T-helper 1 cell (primary cell): ENCODE results near the gene VSIR.

Experiments
- DNase-seq, 5 donors: peaks; one replicate each; pipeline ENCODE4 v3.0.0-alpha.2; 2012 to 2020

The VSIR gene

DNA sequence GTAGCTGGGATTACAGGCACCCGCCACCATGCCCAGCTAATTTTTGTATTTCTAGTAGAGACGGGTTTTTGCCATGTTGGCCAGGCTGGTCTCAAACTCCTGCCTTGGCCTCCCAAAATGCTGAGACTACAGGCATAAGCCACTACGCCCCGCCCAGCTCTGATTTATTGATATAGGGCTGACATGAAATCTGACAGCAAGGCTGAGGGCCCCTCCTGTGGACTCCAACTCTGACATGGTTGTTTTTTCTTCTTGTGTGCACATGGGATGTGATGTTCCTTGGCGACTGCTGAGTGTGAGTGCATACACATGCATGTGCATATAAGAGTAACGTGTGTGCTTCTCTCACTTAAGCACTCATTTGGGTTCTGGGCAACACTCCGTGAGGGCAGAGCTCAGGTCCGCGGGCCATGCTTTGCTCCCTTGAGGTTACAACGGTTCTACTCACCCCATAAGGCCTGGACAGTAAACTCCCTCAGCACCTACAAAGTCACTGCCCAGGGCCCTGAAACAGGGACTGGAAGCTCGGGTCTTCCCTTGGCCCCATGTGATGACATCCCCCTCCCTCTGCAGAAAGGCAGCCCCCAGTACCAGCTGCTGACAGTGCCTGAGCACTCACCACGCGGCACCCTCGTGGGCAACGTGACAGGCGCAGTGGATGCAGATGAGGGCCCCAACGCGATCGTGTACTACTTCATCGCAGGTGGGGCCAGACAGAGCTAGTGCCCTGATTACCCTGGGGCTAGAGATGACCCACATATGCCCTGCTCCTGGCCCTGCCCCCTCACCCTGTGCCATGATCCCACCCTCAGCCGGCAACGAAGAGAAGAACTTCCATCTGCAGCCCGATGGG is 33.6 kb upstream of the VSIR start:
- DNase-seq = no peak

DNA sequence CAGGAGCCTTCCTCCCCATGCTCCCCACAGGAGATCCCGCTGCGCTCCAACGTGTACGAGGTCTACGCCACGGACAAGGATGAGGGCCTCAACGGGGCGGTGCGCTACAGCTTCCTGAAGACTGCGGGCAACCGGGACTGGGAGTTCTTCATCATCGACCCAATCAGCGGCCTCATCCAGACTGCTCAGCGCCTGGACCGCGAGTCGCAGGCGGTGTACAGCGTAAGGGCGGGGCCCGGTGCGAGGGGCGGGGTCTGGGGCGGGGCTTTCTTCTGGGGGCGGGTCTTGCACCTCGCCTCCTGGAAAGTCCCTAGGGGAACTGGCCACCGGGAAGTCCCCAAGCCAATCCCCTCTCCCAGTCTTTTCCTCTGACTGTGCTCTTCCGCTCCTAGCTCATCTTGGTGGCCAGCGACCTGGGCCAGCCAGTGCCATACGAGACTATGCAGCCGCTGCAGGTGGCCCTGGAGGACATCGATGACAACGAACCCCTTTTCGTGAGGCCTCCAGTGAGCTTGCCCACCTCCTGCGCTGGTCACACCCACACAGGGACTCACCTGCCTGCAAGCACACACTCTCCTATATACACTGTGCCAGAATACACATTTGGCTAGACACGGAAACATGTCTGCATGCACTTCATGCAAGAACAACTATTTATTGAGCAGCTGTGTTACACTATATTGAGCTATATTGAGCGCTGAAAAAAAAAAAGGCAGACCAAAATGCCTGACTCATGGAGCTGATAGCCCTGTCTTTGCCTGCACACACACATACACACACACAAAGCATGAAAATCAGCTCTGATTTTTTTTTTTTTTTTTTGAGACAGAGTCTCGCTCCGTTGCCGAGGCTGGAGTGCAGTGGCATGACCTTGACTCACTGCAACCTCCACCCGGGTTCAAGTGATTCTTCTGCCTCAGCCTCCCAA is 32.7 kb upstream of the VSIR start:
- no peak for DNase-seq

DNA sequence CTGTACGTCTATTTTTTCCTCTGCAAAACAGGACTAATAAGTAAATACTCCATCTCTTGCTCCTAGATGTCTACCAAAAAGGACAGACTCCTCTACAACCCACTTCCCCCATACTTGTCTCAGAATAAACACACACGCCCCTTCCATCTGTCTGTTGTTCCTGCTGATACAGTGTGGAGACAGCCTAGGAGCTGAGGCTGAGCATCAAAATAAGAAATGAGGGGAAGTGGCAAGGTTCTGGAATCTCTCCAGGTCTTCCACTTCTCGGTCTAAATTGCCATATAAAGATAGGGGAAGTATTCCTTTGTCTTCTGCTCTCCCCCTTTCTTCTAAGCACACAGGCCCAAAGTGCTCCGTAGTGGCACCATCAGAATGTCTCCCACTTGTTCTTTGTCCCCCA is 30.8 kb upstream of the VSIR start:
- no peak for DNase-seq

DNA sequence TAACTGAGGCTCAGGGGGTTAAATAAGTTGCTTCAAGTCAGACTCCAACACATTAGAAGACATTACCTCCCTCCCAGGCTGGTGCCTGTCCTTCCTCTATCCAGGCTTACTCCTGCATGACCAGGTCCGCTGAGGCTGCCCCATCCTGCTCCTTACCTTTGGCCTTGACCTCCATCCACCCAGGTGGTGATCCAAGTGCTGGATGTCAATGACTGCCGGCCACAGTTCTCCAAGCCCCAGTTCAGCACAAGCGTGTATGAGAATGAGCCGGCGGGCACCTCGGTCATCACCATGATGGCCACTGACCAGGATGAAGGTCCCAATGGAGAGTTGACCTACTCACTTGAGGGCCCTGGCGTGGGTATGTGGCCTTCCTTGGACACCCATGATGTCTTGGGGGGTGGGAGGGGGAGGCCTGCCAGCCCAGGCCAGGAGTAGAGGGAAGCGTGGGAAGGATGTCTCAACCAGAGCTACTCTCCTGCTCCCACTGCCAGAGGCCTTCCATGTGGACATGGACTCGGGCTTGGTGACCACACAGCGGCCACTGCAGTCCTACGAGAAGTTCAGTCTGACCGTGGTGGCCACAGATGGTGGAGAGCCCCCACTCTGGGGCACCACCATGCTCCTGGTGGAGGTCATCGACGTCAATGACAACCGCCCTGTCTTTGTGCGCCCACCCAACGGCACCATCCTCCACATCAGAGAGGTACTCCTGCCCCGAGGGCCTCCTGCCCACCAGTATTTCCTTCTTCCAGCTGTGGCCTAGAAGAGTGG is 29.6 kb upstream of the VSIR start:
- DNase-seq = no peak

DNA sequence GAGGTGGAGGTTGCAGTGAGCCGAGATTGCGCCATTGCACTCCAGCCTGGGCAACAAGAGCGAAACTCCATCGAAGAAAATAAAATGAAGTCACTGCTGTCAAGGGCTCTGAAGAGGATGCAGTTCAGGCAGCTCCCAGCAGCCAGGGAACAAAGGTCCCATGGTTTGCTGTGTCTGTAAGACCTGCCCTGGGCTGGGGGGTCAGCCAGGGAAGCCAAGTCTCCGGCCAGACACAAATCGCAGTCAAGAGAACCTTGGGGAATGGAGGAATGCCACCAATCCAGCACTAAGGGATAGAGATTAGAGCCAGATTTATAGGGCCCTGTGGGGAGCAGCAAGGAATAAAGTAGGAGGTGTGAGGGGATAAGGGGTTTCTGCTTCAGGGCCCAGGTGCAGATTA is 28.9 kb upstream of the VSIR start:
- no peak for DNase-seq

DNA sequence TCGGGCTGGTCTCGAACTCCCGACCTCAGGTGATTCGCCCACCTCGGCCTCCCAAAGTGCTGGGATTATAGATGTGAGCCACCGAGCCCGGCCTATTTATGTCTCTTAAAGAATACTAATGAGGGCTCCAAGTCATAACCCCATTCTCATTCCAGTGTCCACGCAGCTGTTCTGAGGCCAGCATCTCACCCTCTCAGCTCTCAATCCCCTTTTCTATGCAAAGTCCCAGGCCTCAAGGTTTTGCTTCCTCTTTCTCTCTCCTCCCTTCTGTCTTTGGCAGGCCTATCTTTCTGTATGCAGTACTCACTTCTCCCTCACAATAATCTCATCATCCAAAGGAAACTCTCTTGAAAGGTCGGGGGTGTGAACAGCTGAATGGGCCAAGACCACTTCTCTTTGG is 28.0 kb upstream of the VSIR start:
- no peak for DNase-seq

- DNase-seq = no peak
These were observed 26.5 kb upstream of the VSIR start for GRCh38 chr10:71799608-71800453.

DNA sequence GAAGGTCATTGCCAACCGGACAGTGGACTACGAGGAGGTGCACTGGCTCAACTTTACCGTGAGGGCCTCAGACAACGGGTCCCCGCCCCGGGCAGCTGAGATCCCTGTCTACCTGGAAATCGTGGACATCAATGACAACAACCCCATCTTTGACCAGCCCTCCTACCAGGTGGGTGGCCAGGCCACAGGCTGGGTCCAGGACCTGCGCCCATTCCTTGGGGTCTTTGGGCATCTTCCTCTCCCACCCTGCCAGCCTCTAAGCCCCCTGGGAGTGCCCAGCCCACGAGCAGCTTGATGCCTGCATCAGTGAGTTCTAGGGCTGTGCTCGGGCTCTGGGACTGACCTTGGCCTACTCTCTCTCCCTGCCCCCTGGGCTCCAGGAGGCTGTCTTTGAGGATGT is 25.8 kb upstream of the VSIR start:
- no peak for DNase-seq

GRCh38 chr10:71798308-71798624 is 24.9 kb upstream of the VSIR start:
- DNase-seq = no peak

GRCh38 chr10:71797533-71798307 is 24.4 kb upstream of the VSIR start:
- no peak for DNase-seq

DNA sequence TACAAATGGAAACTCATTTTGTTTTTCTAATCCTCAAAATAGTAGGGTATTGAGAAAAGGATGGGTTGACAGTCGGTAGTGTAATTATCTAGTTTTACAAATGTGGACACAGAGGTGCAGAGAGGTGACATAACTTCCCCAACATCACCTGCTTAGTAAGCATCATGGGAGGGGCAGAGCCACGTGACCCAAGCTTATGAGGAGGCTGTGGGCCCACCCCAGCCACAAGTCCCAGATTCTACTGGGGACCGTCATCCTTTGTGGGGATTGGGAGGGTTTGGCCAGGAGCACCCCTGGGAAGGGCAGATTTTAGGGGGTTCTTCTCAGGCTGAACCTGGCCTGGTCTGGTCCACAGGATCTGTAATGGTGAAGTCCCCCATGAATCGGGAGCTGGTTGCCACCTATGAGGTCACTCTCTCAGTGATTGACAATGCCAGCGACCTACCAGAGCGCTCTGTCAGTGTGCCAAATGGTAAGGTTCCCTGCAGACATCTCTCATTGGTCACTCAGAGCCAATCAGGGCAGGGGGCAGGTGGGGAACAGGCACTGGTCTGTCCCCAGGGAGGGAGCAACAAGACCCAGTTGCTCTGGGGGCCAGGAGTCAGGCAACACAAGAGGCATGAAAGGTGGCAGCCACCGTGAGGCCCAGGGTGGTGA is 23.6 kb upstream of the VSIR start:
- DNase-seq = no peak

GRCh38 chr10:71795248-71795647 is 21.9 kb upstream of the VSIR start:
- no peak for DNase-seq

- no peak for DNase-seq
These were observed 17.6 kb upstream of the VSIR start for GRCh38 chr10:71790749-71791440.

- DNase-seq = no peak
These were observed 16.6 kb upstream of the VSIR start for GRCh38 chr10:71789871-71790270.

- no peak for DNase-seq
These were observed 15.6 kb upstream of the VSIR start for GRCh38 chr10:71788954-71789353.

DNA sequence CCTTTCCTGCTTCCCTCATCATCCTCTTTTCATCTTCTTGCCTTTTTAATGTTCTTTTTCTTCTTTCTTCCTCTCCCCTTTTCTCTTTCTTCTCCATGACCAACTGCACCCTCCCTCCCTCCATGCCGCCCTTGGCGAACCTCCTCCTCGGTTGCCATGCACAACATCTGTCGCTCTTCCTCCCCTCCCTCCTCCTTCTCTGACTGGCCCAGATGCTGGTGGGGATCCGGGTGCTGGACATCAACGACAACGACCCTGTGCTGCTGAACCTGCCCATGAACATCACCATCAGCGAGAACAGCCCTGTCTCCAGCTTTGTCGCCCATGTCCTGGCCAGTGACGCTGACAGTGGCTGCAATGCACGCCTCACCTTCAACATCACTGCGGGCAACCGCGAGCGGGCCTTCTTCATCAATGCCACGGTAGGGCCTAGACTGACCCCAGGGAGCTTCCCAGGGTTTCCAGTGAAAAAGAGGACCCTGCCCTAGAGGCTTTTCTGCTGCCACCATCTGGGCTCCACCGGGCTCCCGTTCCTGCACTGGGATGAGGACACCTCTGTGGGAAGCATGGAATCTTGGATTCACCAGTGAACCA is 11.5 kb upstream of the VSIR start:
- no peak for DNase-seq

GRCh38 chr10:71783917-71784678 is 10.8 kb upstream of the VSIR start:
- DNase-seq = no peak

DNA sequence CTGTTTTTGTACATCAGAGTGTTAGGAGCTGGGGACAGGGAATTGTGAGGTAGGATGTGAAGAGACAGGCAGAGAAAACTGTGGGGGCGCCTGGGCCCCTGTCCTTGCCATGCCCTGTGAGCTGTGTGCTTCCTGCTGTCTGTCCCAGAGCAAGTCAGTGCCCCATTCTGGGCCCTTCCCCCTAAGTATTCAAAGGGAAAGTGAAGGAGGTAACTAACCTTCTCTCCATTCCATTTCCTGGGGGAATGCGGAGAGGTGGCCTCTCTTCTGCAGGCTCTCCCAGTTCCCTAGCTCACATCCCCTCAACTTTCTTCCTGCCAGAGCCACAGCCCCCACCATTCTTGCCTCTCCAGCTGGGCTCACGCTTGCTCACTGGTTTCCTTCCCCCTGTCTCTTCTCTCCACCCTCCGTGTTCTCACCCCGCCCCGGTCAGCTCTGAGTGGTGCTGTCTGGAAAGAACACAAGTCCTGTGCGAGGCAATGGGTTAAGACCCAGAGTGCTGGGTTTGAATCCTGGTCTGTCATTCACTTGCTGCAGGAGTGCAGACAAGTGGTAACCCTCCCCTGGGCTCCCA is 9.7 kb upstream of the VSIR start:
- DNase-seq = no peak
